H1 (cell line): ENCODE data around the gene NAV2. TPM values are rescaled to one million over a fixed set of nuclear protein-coding genes. Genes with fewer than 3 reads are reported as not detected.

Source experiments
- CTCF ChIA-PET: fragments of 300-600 bp; sonication (Branson Sonifier 250); formaldehyde crosslinking; loops from one replicate; lab custom pipeline; 2021; ENCODE audit not compliant: partially characterized antibody; lab: Charles Lee
- POLR2A ChIA-PET: fragments of 300-600 bp; sonication (Branson Sonifier 250); formaldehyde crosslinking; loops from one replicate; lab custom pipeline; 2021; ENCODE audit warnings: inconsistent platforms; ENCODE audit not compliant: partially characterized antibody; lab: Charles Lee
- DNase-seq, 2 experiments: peaks; one replicate each; pipeline versions ENCODE4 v3.0.0 to v3.0.0-alpha.2; 2010 to 2022; ENCODE audit warnings: low spot score in 2 of 2, low read depth in 1 of 2, mixed read lengths in 1 of 2
- FAIRE-seq: peaks from 2 replicates; lab custom pipeline; 2011; peaks lifted over from hg19 to GRCh38; lab: Jason Lieb, UNC
- H2AFZ ChIP-seq: 2 replicates; pipeline ENCODE4 v1.8.1; 2012; ENCODE audit warnings: low read length, inconsistent platforms
- H2AK5ac ChIP-seq: 2 replicates; pipeline ENCODE4 v1.6.1; 2013; ENCODE audit warnings: low read depth, low read length
- H2BK120ac ChIP-seq: replicated peaks from 2 replicates; pipeline ENCODE3; 2013; ENCODE audit warnings: low read depth, low read length, inconsistent platforms
- H2BK12ac ChIP-seq: 2 replicates; pipeline ENCODE4 v1.6.1; 2013; ENCODE audit warnings: low read depth, low read length
- H2BK15ac ChIP-seq: 2 replicates; pipeline ENCODE4 v1.6.1; 2013; ENCODE audit warnings: low read length
- H2BK20ac ChIP-seq: 2 replicates; pipeline ENCODE4 v1.6.1; 2013; ENCODE audit warnings: low read length
- H2BK5ac ChIP-seq: 2 replicates; pipeline ENCODE4 v1.6.1; 2013; ENCODE audit warnings: low read depth, low read length
- H3K14ac ChIP-seq: 2 replicates; pipeline ENCODE4 v1.6.1; 2013; ENCODE audit warnings: inconsistent platforms; ENCODE audit not compliant: insufficient read length
- H3K18ac ChIP-seq: 2 replicates; pipeline ENCODE4 v1.6.1; 2013; ENCODE audit warnings: low read length; ENCODE audit errors: extremely low read depth
- H3K23ac ChIP-seq: 2 replicates; pipeline ENCODE4 v1.6.1; 2013; ENCODE audit warnings: inconsistent platforms; ENCODE audit not compliant: insufficient read length
- H3K23me2 ChIP-seq: 2 replicates; pipeline ENCODE4 v1.6.1; 2013; ENCODE audit warnings: low read depth, low read length
- H3K27ac ChIP-seq: 2 replicates; pipeline ENCODE4 v1.6.1; 2011; ENCODE audit warnings: low read depth, low read length, inconsistent platforms
- H3K27me3 ChIP-seq, 4 experiments: replicated peaks in 1 of 4; 1 replicate in 1 of 4; 2 replicates in 3 of 4; pipeline versions ENCODE4 v1.6.1 to v1.8.1; 2011 to 2013; ENCODE audit warnings: low read length in 3 of 4, mild to moderate bottlenecking in 3 of 4, inconsistent platforms in 2 of 4, mixed read lengths in 2 of 4, moderate library complexity in 1 of 4; ENCODE audit not compliant: control insufficient read depth in 3 of 4, insufficient read depth in 3 of 4; ENCODE audit errors: extremely low read depth in 1 of 4
- H3K36me3 ChIP-seq, 4 experiments: 2 replicates each; pipeline versions ENCODE4 v1.6.1 to v1.8.1; 2011 to 2013; ENCODE audit warnings: mild to moderate bottlenecking in 4 of 4, low read length in 3 of 4, moderate library complexity in 2 of 4, control low read depth in 1 of 4, inconsistent platforms in 1 of 4; ENCODE audit not compliant: insufficient read depth in 4 of 4, control insufficient read depth in 2 of 4
- H3K4ac ChIP-seq: replicated peaks from 2 replicates; pipeline ENCODE3; 2013; ENCODE audit warnings: low read length, low read depth, mixed read lengths, inconsistent platforms; ENCODE audit not compliant: insufficient read length
- H3K4me1 ChIP-seq, 4 experiments: replicated peaks in 1 of 4; 1 replicate in 1 of 4; 2 replicates in 3 of 4; pipeline versions ENCODE4 v1.6.1 to v1.8.1; 2011 to 2013; ENCODE audit warnings: low read length in 3 of 4, inconsistent platforms in 2 of 4, mixed read lengths in 1 of 4; ENCODE audit not compliant: insufficient read depth in 4 of 4, control insufficient read depth in 3 of 4
- H3K4me2 ChIP-seq, 2 experiments: 2 replicates each; pipeline versions ENCODE4 v1.6.1 to v1.8.1; 2011 to 2013; ENCODE audit warnings: low read depth in 2 of 2, low read length in 2 of 2, control low read depth in 1 of 2, inconsistent platforms in 1 of 2, mild to moderate bottlenecking in 1 of 2; ENCODE audit not compliant: insufficient read depth in 1 of 2
- H3K4me3 ChIP-seq, 4 experiments: fragments of 200-600, 300-600 bp in 1 of 4; sonication (generic), shearing (Covaris generic), sonication (Bioruptor Twin) in 1 of 4; 2 replicates each; pipeline versions ENCODE4 v1.5.1 to v1.8.1; 2011 to 2016; ENCODE audit warnings: low read length in 4 of 4, low read depth in 3 of 4, control low read depth in 2 of 4, inconsistent platforms in 2 of 4, mild to moderate bottlenecking in 2 of 4, mixed read lengths in 1 of 4, moderate library complexity in 1 of 4; ENCODE audit not compliant: insufficient read depth in 2 of 4; ENCODE audit errors: extremely low read depth in 1 of 4
- H3K56ac ChIP-seq: replicated peaks from 2 replicates; pipeline ENCODE3; 2013; ENCODE audit warnings: low read depth, mild to moderate bottlenecking, mixed read lengths, low read length, inconsistent platforms; ENCODE audit not compliant: insufficient read length
- H3K79me1 ChIP-seq: 2 replicates; pipeline ENCODE4 v1.6.1; 2013; ENCODE audit warnings: low read depth, low read length, control low read depth
- H3K79me2 ChIP-seq, 2 experiments: 2 replicates each; pipeline versions ENCODE4 v1.6.1 to v1.8.1; 2012 to 2013; ENCODE audit warnings: low read length in 2 of 2, mild to moderate bottlenecking in 2 of 2, inconsistent platforms in 1 of 2; ENCODE audit not compliant: insufficient read depth in 2 of 2, control insufficient read depth in 1 of 2
- H3K9ac ChIP-seq, 4 experiments: replicated peaks in 1 of 4; 1 replicate in 1 of 4; 2 replicates in 3 of 4; pipeline versions ENCODE4 v1.6.1 to v1.8.1; 2011 to 2013; ENCODE audit warnings: low read depth in 3 of 4, low read length in 3 of 4, control low read depth in 2 of 4, mild to moderate bottlenecking in 2 of 4, moderate library complexity in 2 of 4, inconsistent platforms in 1 of 4; ENCODE audit errors: extremely low read depth in 1 of 4
- H3K9me3 ChIP-seq, 2 experiments: 2 replicates each; pipeline versions ENCODE4 v1.6.1 to v1.8.1; 2012 to 2013; ENCODE audit warnings: mild to moderate bottlenecking in 2 of 2, moderate library complexity in 2 of 2, control low read depth in 1 of 2, inconsistent platforms in 1 of 2, low read depth in 1 of 2, low read length in 1 of 2, mixed read lengths in 1 of 2; ENCODE audit not compliant: insufficient read depth in 2 of 2
- H4K20me1 ChIP-seq, 2 experiments: replicated peaks in 1 of 2; 2 replicates each; pipeline versions ENCODE3 to v1.8.1; 2011 to 2013; ENCODE audit warnings: inconsistent platforms in 2 of 2, low read length in 2 of 2, mild to moderate bottlenecking in 1 of 2; ENCODE audit not compliant: insufficient read depth in 2 of 2, control insufficient read depth in 1 of 2
- H4K5ac ChIP-seq: 2 replicates; pipeline ENCODE4 v1.6.1; 2013; ENCODE audit warnings: low read length, low read depth, mixed read lengths, inconsistent platforms; ENCODE audit not compliant: insufficient read length
- H4K8ac ChIP-seq: 2 replicates; pipeline ENCODE4 v1.8.0; 2013; ENCODE audit warnings: mild to moderate bottlenecking, moderate library complexity, low read length, inconsistent platforms; ENCODE audit not compliant: insufficient read depth; ENCODE audit errors: extremely low read depth
- H4K91ac ChIP-seq: replicated peaks from 2 replicates; pipeline ENCODE3; 2013; ENCODE audit warnings: low read length, mixed read lengths, inconsistent platforms; ENCODE audit not compliant: insufficient read length
- BACH1 ChIP-seq: IDR thresholded peaks from 2 replicates; pipeline ENCODE4 v1.6.1; 2012; ENCODE audit warnings: low read length, improper control_type of control experiment
- CBX5 ChIP-seq: fragments of 300-800, 300-1000 bp; sonication (generic); IDR thresholded peaks from 2 replicates; pipeline ENCODE4 v1.7.1; 2016; ENCODE audit warnings: antibody characterized with exemption, low read length, low read depth
- CREB1 ChIP-seq: IDR thresholded peaks from 2 replicates; pipeline ENCODE4 v1.6.1; 2012; ENCODE audit warnings: inconsistent platforms
- CTBP2 ChIP-seq: IDR thresholded peaks from 2 replicates; pipeline ENCODE4 v1.7.0; 2011; ENCODE audit warnings: borderline replicate concordance, mild to moderate bottlenecking, moderate library complexity, mixed read lengths, low read length; ENCODE audit not compliant: insufficient read depth, insufficient read length
- JUND ChIP-seq: IDR thresholded peaks from 2 replicates; pipeline ENCODE4 v1.6.1; 2011; ENCODE audit warnings: mild to moderate bottlenecking, improper control_type of control experiment, low read length
- RNF2 ChIP-seq: fragments of 200-900, 300-1000 bp; sonication (generic); IDR thresholded peaks from 2 replicates; pipeline ENCODE4 v1.7.1; 2016; ENCODE audit warnings: borderline replicate concordance, low read depth, mild to moderate bottlenecking, antibody characterized with exemption, low read length; ENCODE audit not compliant: poor library complexity, severe bottlenecking; ENCODE audit errors: missing control alignments
- SIRT6 ChIP-seq: IDR thresholded peaks from one replicate; pipeline ENCODE4 v1.7.1; 2012; ENCODE audit warnings: low read length, inconsistent platforms
- SIX5 ChIP-seq: IDR thresholded peaks from 2 replicates; pipeline ENCODE4 v1.6.1; 2011; ENCODE audit warnings: mild to moderate bottlenecking, low read depth, low read length
- SP4 ChIP-seq: IDR thresholded peaks from 2 replicates; pipeline ENCODE4 v1.6.1; 2012; ENCODE audit warnings: low read length, inconsistent platforms
- TEAD4 ChIP-seq: IDR thresholded peaks from 2 replicates; pipeline ENCODE4 v1.6.1; 2012; ENCODE audit warnings: low read depth, low read length, inconsistent platforms, mixed read lengths
- WGBS, 2 experiments: shearing (Covaris generic) in 1 of 2; methylation state at CpG; one replicate each; pipeline versions ENCODE4 v1.1.6 to v1.1.7; 2013 to 2015; ENCODE audit warnings: low lambda C conversion rate in 2 of 2, mixed read lengths in 2 of 2, inconsistent platforms in 1 of 2, low coverage in 1 of 2, missing lambda C conversion rate in 1 of 2; ENCODE audit not compliant: insufficient replicate concordance in 2 of 2, insufficient coverage in 1 of 2, insufficient read length in 1 of 2; ENCODE audit errors: extremely low coverage in 1 of 2, missing lambda C conversion rate in 1 of 2; 5-methylcytosine and 5-hydroxymethylcytosine counted together
- polyA plus RNA-seq, 7 experiments: library from polyadenylated mRNA; depleted of rRNA in 3 of 7; stranded (reverse) in 5 of 7; unstranded in 2 of 7; fragments of >200 nt in 5 of 7; fragments of 200-250 nt in 2 of 7; gene quantifications; 1 replicate in 5 of 7; 2 replicates in 1 of 7; 4 replicates in 1 of 7; pipeline versions ENCODE4 v1.2.1 to v1.2.3, GENCODE V29; 2011 to 2013; ENCODE audit warnings: missing spikeins in 2 of 7, mixed read lengths in 2 of 7
- total RNA-seq: library from RNA; stranded (reverse); fragmentation: NEBNext Ultra II Directional; extraction: Animal tissue kit (Norgen Biotek cat#: 25700); gene quantifications from 2 replicates; pipeline ENCODE4 v1.2.1, GENCODE V29; 2021

The NAV2 gene
- total and polyA plus RNA-seq, 2 of the 8 experiments (the other 6 are each of a cell fraction or from before 2014, with no cell fraction given): 35.6 to 73.6 TPM

DNA sequence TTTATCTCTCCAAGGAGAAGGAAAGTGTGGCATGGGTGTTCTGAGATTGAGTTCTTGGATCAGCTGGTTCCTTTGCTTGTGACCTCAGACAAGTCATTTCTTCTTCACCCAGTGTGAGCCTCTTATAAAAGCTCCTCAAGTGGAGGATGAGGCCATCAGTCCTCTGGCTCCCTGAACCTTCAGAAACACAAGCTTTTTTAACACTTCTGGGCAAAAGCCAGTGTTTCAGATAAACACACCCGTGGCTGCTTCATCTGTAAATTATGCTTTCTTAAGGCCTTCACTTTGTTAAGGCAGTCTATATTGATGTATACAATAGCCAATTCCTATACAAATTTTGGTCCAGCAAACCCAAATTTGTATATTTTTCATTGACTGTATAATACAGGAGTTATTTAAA, 267.8 kb downstream of the NAV2 start:
- H2BK12ac ChIP-seq: no peak overlapping the region

More for the DNA sequence above, 267.8 kb downstream of the NAV2 start:
- Histone ChIP-seq H3K4me1 (no peaks in the 10 kb centered on the region; a peak in 1 of 7 replicates), H3K9me3 (no peaks in the 10 kb centered on the region), H3K27ac (no peak overlapping the region), H3K79me1 (peaks cover 3% of the 10 kb centered on the region; the same call in 1 of the 2 replicates), H3K36me3 (peaks cover 0 to 5% (median 0%) of the 10 kb centered on the region in 4 experiments; a peak in 2 of 8 replicates), H4K91ac (no peak overlapping the region), H3K18ac (no peak overlapping the region), H4K20me1 (peaks cover 0 to 3% of the 10 kb centered on the region in 2 experiments), H3K79me2 (no peaks in the 10 kb centered on the region), H2AFZ (no peak overlapping the region), H3K56ac (no peak overlapping the region), H3K23me2 (no peaks in the 10 kb centered on the region), H3K14ac (no peak overlapping the region), H4K8ac (no peak overlapping the region), H3K23ac (no peak overlapping the region), H3K4me3 (no peak overlapping the region), H4K5ac (no peak overlapping the region), H2BK5ac (no peak overlapping the region), H2BK15ac (no peak overlapping the region), H2BK120ac (no peak overlapping the region), H2BK20ac (no peak overlapping the region), H3K4me2 (no peak overlapping the region), H2AK5ac (no peak overlapping the region), H3K4ac (no peak overlapping the region), H3K9ac (no peak overlapping the region), H3K27me3 (no peaks in the 10 kb centered on the region)
- TF ChIP-seq TEAD4 (no peak), CTBP2 (no peak), SP4 (no peak), CBX5 (no peak), JUND (no peak), BACH1 (no peak), CREB1 (no peak), SIRT6 (no peak), SIX5 (no peak), RNF2 (no peak)
- CTCF ChIA-PET: interaction anchor here (0.9 to 2.0 kb wide), 11 partner anchors 12 to 1258 kb away, joined by 3 to 7 read pairs (median 3); no protein-coding TSS in a partner anchor
- FAIRE-seq: no peak
- DNase-seq: no peak
- WGBS, 2 experiments: 91% methylated on average over 1 of the region's 1 CpG; no CpG with 5 or more reads in 1 of the 2 experiments
- POLR2A ChIA-PET: interaction anchor here (0.9 to 1.4 kb wide), 2 partner anchors 9 to 15 kb away, joined by 3 to 4 read pairs; no protein-coding TSS in a partner anchor
